Small intestine (tissue), 7 donors: Measurements from ENCODE around the gene ILK. TPM values are rescaled to one million over a fixed set of nuclear protein-coding genes. Genes with fewer than 3 reads are reported as not detected.

Experiments used
- DNase-seq, 2 donors: peaks; one replicate each; pipeline versions ENCODE4 v3.0.0 to v3.0.0-alpha.2; 2013
- FAIRE-seq: peaks from 2 replicates; lab custom pipeline; 2012; peaks lifted over from hg19 to GRCh38; lab: Jason Lieb, UNC
- H3K27ac ChIP-seq, 3 donors: one replicate each; pipeline ENCODE4 v1.5.1; 2013; ENCODE audit warnings: low read length in 2 of 3, mild to moderate bottlenecking in 2 of 3, control low read depth in 1 of 3, inconsistent platforms in 1 of 3, low read depth in 1 of 3, moderate library complexity in 1 of 3
- H3K27me3 ChIP-seq, 3 donors: one replicate each; pipeline ENCODE4 v1.6.1; 2013; ENCODE audit warnings: low read length in 3 of 3, inconsistent platforms in 1 of 3; ENCODE audit not compliant: control insufficient read depth in 3 of 3, insufficient read depth in 3 of 3
- H3K36me3 ChIP-seq, 3 donors: one replicate each; pipeline ENCODE4 v1.6.1; 2013; ENCODE audit warnings: low read length in 3 of 3, inconsistent platforms in 1 of 3, low read depth in 1 of 3, mild to moderate bottlenecking in 1 of 3, moderate library complexity in 1 of 3; ENCODE audit not compliant: control insufficient read depth in 3 of 3, insufficient read depth in 2 of 3
- H3K4me1 ChIP-seq, 3 donors: one replicate each; pipeline ENCODE4 v1.6.1; 2013; ENCODE audit warnings: low read length in 2 of 3, inconsistent platforms in 1 of 3, low read depth in 1 of 3, mild to moderate bottlenecking in 1 of 3, moderate library complexity in 1 of 3; ENCODE audit not compliant: control insufficient read depth in 3 of 3, insufficient read depth in 2 of 3
- H3K4me3 ChIP-seq, 3 donors: one replicate each; pipeline ENCODE4 v1.5.1; 2013; ENCODE audit warnings: low read length in 3 of 3, control low read depth in 1 of 3, inconsistent platforms in 1 of 3, low read depth in 1 of 3, mild to moderate bottlenecking in 1 of 3, moderate library complexity in 1 of 3
- H3K9me3 ChIP-seq, 2 donors: one replicate each; pipeline ENCODE4 v1.6.1; 2013; ENCODE audit warnings: low read depth in 1 of 2, low read length in 1 of 2; ENCODE audit not compliant: control insufficient read depth in 2 of 2, insufficient read depth in 1 of 2
- WGBS, 3 donors: extraction: QIAGEN DNeasy Blood & Tissue Kit; methylation state at CpG; one replicate each; pipeline ENCODE4 v1.1.7; 2013; 5-methylcytosine and 5-hydroxymethylcytosine counted together
- polyA plus RNA-seq, 4 donors: library from polyadenylated mRNA; stranded (reverse) in 3 of 4; unstranded in 1 of 4; fragments of 200-250 nt in 3 of 4; fragments of 120-200 nt in 1 of 4; gene quantifications; one replicate each; pipeline versions ENCODE4 v1.2.1 to v1.2.3, GENCODE V29; 2013
- donor health status: healthy with polysubstance abuse.
- donor health status: control.
- donor health status: control.
- donor health status: Bipolar disorder and iron deficiency.
- donor health status: healthy.

ILK gene
- polyA plus RNA-seq, 4 donors = 73.9 to 99.2 (median 93.1) TPM

DNA sequence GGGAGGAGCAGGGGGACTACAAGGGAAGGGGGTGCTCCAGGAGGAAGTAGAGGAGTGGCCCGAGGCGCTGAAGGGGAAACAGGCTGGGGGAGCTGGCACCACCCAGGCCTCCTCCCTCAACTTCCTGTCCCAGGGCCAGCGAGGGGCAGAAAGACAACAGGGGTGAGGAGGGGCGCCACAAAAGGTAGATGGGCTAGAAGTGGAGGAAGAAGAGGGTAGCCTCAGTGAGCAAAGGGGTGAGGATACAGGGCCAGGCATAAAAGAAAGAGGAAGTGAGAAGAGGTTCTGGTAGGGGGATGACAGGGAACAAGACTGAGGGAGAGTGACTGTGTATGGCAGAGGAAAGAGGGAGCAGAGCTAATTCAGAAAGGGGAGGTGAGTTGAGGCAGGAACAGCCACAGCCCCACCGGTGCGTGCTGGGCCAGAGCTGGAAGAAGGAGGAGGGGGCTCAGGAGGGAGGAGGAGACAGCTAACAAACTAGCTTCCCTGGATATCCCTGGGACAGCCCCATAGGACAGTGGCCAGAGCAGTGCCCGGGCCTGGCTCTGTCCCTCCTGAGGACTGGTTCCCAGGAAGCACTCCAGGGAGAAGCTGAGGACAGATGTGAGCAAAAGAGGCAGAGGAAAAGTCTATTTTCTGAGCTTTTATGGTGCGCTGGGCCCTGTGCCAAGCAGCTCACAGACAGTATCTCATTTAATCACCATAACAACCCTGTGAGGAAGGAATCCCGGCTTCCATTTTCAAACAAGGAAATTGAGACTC lies 43.5 kb downstream of the ILK start:
- WGBS, 3 donors = 38 to 70% (median 62%) methylated on average over 9 of the region's 9 CpGs
- Histone ChIP-seq H3K9me3 (no peaks in the 10 kb centered on the region), H3K4me1 (peaks cover 0 to 18% (median 6%) of the 10 kb centered on the region in 3 donors), H3K27ac (peak overlapping the region in 2 of 3 donors; percentile 75 to 78), H3K27me3 (peaks cover 0 to 14% (median 0%) of the 10 kb centered on the region in 3 donors), H3K36me3 (peaks cover 0 to 3% (median 0%) of the 10 kb centered on the region in 3 donors), H3K4me3 (no peak overlapping the region)
- FAIRE-seq (no peak), DNase-seq (peak in 1 of 2 donors; percentile 31)

DNA sequence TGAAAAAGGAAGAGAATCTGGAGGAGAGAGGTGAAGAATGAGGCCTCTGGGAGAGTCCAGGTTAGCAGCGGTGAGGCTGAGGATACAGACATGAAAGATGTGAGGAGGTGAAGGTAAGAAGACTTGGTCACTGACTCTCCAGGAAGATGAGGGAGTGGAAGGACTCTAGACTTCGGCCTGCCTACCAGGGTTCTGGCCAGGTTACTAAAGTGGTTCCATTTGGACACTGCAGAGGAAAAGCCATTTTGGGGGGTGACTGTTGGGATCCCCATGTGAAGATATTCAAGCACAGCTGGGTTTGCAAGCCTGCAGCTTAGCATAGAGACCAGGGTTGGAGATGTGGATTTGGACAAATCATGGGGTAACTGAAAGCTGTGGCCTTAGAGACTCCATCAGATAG lies 44.3 kb downstream of the ILK start:
- Histone ChIP-seq H3K9me3 (no peaks in the 10 kb centered on the region), H3K36me3 (peaks cover 0 to 3% (median 0%) of the 10 kb centered on the region in 3 donors), H3K4me3 (no peak overlapping the region), H3K27ac (peak overlapping the region in 2 of 3 donors; percentile 75 to 78), H3K4me1 (peaks cover 0 to 18% (median 6%) of the 10 kb centered on the region in 3 donors), H3K27me3 (peaks cover 0 to 16% (median 0%) of the 10 kb centered on the region in 3 donors)
- no peak for FAIRE-seq
- DNase-seq = no peak
- WGBS, 3 donors = 87 to 100% (median 91%) methylated on average over 2 of the region's 2 CpGs

- Histone ChIP-seq H3K4me3 (no peak overlapping the region), H3K27ac (no peak overlapping the region), H3K9me3 (no peaks in the 10 kb centered on the region), H3K4me1 (peaks cover 0 to 18% (median 6%) of the 10 kb centered on the region in 3 donors), H3K36me3 (peaks cover 0 to 3% (median 0%) of the 10 kb centered on the region in 3 donors), H3K27me3 (peaks cover 0 to 21% (median 0%) of the 10 kb centered on the region in 3 donors)
- no peak for DNase-seq
- no peak for FAIRE-seq
- WGBS, 3 donors = 58 to 74% (median 63%) methylated on average over 1 of the region's 1 CpG
Measured at GRCh38 chr11:6648501-6648900, 44.9 kb downstream of the ILK start.

- Histone ChIP-seq H3K4me3 (no peak overlapping the region), H3K9me3 (no peaks in the 10 kb centered on the region), H3K36me3 (peaks cover 0 to 3% (median 0%) of the 10 kb centered on the region in 3 donors), H3K27me3 (peaks cover 0 to 37% (median 0%) of the 10 kb centered on the region in 3 donors), H3K4me1 (peaks cover 0 to 20% (median 6%) of the 10 kb centered on the region in 3 donors), H3K27ac (no peak overlapping the region)
- no peak for FAIRE-seq
- DNase-seq = no peak
Measured at GRCh38 chr11:6650104-6650503, 46.5 kb downstream of the ILK start.

DNA sequence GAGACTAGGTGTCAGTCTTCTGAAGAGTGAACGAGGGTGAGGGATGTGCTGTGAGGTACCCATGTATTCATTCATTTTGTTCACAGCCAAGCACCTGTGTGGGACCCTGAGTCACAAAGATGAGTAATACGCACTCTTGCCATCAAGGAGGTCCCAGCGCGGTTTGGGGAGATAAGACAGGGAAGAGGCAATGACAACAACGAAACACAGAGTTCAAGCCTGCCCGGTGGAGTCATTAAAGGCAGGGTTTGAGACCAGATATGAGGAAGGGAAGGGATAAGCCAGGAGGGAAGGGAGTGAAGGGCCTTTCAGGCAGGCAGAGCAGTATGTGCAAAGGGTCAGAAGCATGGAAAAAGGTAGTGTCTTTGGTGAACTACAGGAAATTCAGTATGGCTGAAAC lies 47.4 kb downstream of the ILK start:
- no peak for FAIRE-seq
- Histone ChIP-seq H3K9me3 (no peaks in the 10 kb centered on the region), H3K4me3 (no peak overlapping the region), H3K27ac (no peak overlapping the region), H3K27me3 (peaks cover 0 to 41% (median 0%) of the 10 kb centered on the region in 3 donors), H3K36me3 (peaks cover 0 to 3% (median 0%) of the 10 kb centered on the region in 3 donors), H3K4me1 (peaks cover 0 to 20% (median 6%) of the 10 kb centered on the region in 3 donors)
- no peak for DNase-seq
- WGBS, 3 donors = 35 to 60% (median 49%) methylated on average over 6 of the region's 6 CpGs

DNA sequence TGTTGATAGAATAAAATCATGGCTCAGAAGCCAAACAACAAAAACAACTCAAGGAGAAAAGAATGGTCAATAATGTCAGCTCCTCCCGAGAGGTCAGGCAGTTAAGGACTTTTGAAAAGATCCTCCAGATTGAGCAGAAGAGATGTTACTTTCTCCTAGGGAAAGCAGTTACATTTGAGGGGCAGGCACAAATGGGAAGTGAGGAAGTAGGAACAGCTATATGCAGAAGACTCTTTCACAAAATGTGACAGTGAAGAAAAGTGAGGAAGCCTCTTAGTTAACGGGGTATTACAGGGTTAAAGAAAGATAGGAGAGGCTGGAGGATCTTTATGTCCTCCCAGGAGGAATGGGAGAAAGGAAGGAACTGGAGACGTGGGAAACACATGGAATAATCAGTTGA lies 48.6 kb downstream of the ILK start:
- WGBS, 3 donors = 66 to 73% (median 70%) methylated on average over 3 of the region's 3 CpGs
- no peak overlapping the region for H3K4me3 ChIP-seq
- FAIRE-seq (no peak), DNase-seq (no peak)
- H3K36me3 ChIP-seq = peaks cover 0 to 3% (median 0%) of the 10 kb centered on the region in 3 donors
- H3K27ac ChIP-seq = no peak overlapping the region
- no peaks in the 10 kb centered on the region for H3K9me3 ChIP-seq
- H3K4me1 ChIP-seq = peaks cover 0 to 13% (median 4%) of the 10 kb centered on the region in 3 donors
- H3K27me3 ChIP-seq = peaks cover 0 to 53% (median 0%) of the 10 kb centered on the region in 3 donors

GRCh38 chr11:6653097-6653496 lies 49.5 kb downstream of the ILK start:
- no peak overlapping the region for H3K27ac ChIP-seq
- peaks cover 0 to 6% (median 3%) of the 10 kb centered on the region in 3 donors for H3K4me1 ChIP-seq
- FAIRE-seq = no peak
- no peak for DNase-seq
- H3K36me3 ChIP-seq = peaks cover 0 to 3% (median 0%) of the 10 kb centered on the region in 3 donors
- H3K27me3 ChIP-seq = peaks cover 0 to 55% (median 0%) of the 10 kb centered on the region in 3 donors
- no peaks in the 10 kb centered on the region for H3K9me3 ChIP-seq
- no peak overlapping the region for H3K4me3 ChIP-seq
- WGBS, 3 donors = 89 to 96% (median 91%) methylated on average over 1 of the region's 1 CpG

- Histone ChIP-seq H3K36me3 (peaks cover 0 to 3% (median 0%) of the 10 kb centered on the region in 3 donors), H3K4me1 (peaks cover 0 to 3% (median 3%) of the 10 kb centered on the region in 3 donors), H3K9me3 (no peaks in the 10 kb centered on the region), H3K4me3 (no peak overlapping the region), H3K27me3 (peaks cover 0 to 55% (median 0%) of the 10 kb centered on the region in 3 donors), H3K27ac (no peak overlapping the region)
- no peak for DNase-seq
- 87 to 95% (median 92%) methylated on average over 2 of the region's 2 CpGs for WGBS, 3 donors
- no peak for FAIRE-seq
Measured at GRCh38 chr11:6653656-6654055, 50.1 kb downstream of the ILK start.
